Measurements from ENCODE around the gene CCNY.

- TF ChIP-seq POLR2AphosphoS5 (IDR thresholded peaks at IDR 0.05; ENCODE audit: borderline replicate concordance, low read depth, low read length) (no peak), EZH2 (IDR thresholded peaks at IDR 0.05) (no peak)
These were observed 81.0 kb downstream of the CCNY start for GRCh38 chr10:35417313-35417625.
